Left ventricle myocardium superior (tissue), 1 donor: ENCODE measurements around the gene LAMC3. TPM values are rescaled to one million over a fixed set of nuclear protein-coding genes. Genes with fewer than 3 reads are reported as not detected.

Experiments
- ATAC-seq: fragments of 200-7000 bp; cut with Tn5 transposase; one replicate; pipeline ENCODE4 v1.9.1; 2020; ENCODE audit warnings: mild to moderate bottlenecking, moderate library complexity
- DNase-seq: peaks from one replicate; pipeline ENCODE4 v3.0.0-alpha.2; 2020
- intact Hi-C: fragments of 100-400 bp; cut with micrococcal nuclease; formaldehyde crosslinking; loops from one replicate; pipeline ENCODE4 v1.11.0; 2022
- total RNA-seq: library from RNA; stranded (reverse); fragmentation: NEBNext Ultra II Directional; extraction: Animal tissue kit (Norgen Biotek cat#: 25700); gene quantifications from one replicate; pipeline ENCODE4 v1.2.1, GENCODE V29; 2021
- donor health status: DM: no; HTN: yes; CAD: no; lungs with severe emphysema.

LAMC3 gene
- total RNA-seq, 1 donor from 2014 or later: 0.07 TPM

- intact Hi-C loops: no loop called here
- DNase-seq (no peak), ATAC-seq (no peak)
These were observed 75.8 kb downstream of the LAMC3 start for GRCh38 chr9:131084661-131085369.

GRCh38 chr9:131085370-131086122, 76.6 kb downstream of the LAMC3 start:
- no peak for DNase-seq
- no peak for ATAC-seq
- intact Hi-C loops: no loop called here

DNA sequence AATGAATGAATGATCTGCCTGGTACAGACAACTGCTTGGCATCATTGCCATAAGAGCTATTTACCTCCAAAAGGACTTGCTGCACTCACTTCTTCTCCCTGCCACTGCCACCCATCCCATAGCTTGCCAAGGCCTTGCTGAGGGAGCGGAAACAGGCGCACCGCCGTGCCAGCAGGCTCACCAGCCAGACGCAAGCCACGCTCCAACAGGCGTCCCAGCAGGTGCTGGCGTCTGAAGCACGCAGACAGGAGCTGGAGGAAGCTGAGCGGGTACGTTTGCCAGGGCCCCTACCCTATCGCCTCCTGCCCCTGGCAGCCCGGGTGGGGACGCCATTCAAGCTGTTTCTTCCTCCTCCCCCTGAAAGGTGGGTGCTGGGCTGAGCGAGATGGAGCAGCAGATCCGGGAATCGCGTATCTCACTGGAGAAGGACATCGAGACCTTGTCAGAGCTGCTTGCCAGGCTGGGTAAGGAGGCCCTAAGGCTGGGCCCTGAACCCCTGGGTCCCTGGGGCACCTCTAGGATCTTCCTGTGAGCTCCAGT, 78.5 kb downstream of the LAMC3 start:
- DNase-seq (no peak), ATAC-seq (no peak)
- intact Hi-C loops: no loop called here

DNA sequence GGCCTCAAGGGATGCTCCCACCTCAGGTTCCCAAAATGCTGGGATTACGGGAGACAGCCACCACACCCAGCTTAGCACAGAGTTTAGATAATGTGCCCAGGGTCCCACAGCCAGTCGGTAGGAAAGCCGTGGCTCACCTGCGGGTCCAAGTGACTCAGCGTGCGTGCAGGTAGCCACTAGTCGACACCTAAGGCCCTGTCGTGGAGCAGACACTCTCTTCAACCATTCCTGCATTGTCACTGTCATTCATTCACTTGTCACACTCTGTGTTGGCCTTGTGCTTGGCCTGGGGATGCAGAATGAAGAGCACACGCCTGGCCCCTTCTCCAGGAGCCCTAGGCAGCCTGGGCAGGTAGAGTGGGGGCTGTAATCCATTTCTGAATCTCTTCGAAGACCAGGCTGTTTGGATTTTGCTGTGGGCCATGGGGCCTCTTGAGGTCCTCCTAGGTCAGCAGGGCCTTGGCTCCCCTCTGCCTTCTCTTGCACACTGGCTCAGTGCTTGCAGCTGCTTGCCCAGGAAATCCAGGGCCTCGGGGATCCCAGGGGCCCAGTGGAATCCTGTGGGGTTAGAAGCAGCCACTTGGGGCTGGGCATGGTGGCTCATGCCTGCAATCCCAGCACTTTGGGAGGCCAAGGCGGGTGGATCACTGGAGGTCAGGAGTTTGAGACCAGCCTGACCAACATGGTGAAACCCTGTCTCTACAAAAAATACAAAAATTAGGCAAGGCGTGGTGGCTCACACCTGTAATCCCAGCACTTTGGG, 81.2 kb downstream of the LAMC3 start:
- DNase-seq (no peak), ATAC-seq (no peak)
- intact Hi-C loops: no loop called here

DNA sequence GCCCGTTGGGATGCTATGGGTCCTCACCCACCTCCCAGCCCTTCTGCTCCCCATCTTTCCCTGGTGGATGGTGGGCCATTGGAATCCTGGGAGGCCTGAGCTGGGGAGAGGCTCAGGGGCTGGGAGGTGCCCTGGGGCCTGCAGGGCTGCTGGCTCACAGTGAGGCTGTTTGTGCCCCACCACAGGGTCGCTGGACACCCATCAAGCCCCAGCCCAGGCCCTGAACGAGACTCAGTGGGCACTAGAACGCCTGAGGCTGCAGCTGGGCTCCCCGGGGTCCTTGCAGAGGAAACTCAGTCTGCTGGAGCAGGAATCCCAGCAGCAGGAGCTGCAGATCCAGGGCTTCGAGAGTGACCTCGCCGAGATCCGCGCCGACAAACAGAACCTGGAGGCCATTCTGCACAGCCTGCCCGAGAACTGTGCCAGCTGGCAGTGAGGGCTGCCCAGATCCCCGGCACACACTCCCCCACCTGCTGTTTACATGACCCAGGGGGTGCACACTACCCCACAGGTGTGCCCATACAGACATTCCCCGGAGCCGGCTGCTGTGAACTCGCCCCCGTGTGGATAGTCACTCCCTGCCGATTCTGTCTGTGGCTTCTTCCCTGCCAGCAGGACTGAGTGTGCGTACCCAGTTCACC, 82.5 kb downstream of the LAMC3 start:
- intact Hi-C loops: no loop called here
- DNase-seq: no peak
- no peak for ATAC-seq

GRCh38 chr9:131092030-131092429, 83.1 kb downstream of the LAMC3 start:
- no peak for DNase-seq

DNA sequence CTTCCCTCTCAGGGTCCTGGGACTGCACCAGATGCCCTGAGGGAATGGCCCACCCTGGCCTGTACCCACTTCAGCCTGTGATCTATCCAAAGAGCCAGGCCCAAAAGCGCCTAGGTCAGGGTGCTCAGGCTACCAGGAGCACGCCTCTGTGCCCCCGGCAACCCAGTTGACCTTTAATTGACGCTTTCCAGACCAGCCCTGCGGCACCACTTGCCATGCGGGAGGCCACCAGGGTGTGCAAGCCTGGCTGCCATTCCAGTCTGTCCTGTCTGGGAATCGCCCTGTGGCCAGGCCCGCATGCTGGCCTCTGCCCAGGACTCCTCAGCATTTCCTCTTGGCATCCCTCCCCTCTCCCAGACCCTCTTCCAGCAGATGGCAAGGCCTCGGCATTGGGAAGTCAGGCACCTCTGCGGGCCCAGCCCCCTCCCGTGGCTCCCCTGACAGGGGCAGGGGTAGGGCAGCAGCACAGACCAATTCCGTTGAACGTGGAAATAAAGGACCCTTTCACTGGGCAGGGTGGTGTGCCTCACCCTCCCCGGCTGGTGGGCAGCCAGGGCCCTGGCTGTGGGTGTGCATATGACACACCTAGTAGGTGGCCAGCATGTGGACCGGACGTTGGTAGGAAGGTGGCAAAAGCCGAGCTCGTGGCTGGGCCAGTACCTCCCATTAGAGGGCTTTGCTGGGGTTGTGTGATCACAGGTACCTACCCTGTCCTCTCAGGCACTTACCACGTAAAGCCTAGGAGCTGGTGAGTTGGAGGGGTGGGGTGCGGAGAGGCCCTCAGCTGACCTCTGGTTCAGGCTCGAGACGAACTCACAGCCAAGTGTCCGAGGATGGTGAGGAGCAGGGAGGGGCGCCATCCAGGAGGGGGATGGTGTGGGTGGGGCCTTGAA, 83.8 kb downstream of the LAMC3 start:
- ATAC-seq (no peak), DNase-seq (no peak)
- intact Hi-C loops: no loop called here

More at GRCh38 chr9:131092030-131092429, 83.1 kb downstream of the LAMC3 start:
- no peak for ATAC-seq
- intact Hi-C loops: no loop called here

GRCh38 chr9:131094015-131094414, 85.0 kb downstream of the LAMC3 start:
- DNase-seq (no peak), ATAC-seq (no peak)
- intact Hi-C loops: no loop called here

DNA sequence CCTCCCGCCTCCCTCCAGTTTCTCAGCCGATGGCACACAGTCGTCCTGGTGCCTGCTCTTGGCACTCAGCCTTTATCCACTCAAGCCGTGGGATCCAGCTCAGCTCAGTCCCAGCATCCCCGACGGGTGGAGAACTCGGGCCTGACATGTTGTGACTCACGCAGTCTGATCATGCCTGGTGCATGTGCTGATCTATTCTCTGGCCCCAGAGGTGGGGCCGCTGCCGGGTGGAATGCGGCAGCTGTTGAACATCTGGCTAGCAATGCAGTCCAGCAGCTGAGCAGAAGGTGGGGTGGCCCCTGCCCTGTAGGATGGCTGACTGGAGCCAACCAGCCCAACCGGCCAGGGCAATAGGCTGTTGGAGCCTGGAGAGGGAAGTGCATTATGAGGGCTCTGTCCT, 85.6 kb downstream of the LAMC3 start:
- peak; percentile 71 for DNase-seq
- ATAC-seq: peak; percentile 73
- intact Hi-C loops: no loop called here

DNA sequence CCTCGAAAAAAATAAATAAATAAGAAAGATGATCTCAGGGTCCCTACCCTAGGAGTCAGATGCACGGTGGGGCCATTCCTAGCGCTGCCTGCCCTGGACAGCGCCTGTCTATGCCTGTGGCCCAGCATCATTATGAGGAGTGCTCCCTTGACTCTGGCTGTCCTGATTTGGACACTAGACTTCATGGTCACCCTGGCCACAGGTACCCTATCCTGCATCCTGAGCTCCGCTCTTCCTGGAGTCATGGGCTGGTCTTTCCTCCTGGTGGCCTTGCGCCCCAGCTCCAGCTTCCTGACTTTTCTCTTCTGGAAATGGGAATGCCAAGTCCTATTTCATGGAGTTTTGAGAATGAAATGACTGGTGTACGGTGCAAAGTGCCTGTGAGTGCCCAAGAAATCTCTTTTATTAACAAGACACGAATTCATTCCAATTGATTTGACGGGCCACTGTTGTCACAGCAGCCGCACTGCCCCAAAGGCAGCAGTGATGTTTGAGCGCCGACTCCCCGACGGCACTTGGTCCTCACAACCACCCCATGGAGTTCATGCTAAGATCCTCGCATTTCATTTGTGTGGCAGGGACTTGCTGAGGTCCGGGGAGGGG, 86.8 kb downstream of the LAMC3 start:
- intact Hi-C loops: no loop called here
- ATAC-seq: no peak

GRCh38 chr9:131096269-131097125, 87.5 kb downstream of the LAMC3 start, which contains the start of gene AIF1L:
Gene AIF1L (plus strand): TSS chr9:131096531. CDS start chr9:131096630, 99 bp downstream.
- ATAC-seq: peak; percentile 43
- intact Hi-C loops: no loop called here
- DNase-seq: peak; percentile 67

More for the DNA sequence above, 86.8 kb downstream of the LAMC3 start:
- no peak for DNase-seq

GRCh38 chr9:131097126-131097947, 88.4 kb downstream of the LAMC3 start:
- DNase-seq: peak; percentile 40
- ATAC-seq: no peak
- intact Hi-C loops: no loop called here

DNA sequence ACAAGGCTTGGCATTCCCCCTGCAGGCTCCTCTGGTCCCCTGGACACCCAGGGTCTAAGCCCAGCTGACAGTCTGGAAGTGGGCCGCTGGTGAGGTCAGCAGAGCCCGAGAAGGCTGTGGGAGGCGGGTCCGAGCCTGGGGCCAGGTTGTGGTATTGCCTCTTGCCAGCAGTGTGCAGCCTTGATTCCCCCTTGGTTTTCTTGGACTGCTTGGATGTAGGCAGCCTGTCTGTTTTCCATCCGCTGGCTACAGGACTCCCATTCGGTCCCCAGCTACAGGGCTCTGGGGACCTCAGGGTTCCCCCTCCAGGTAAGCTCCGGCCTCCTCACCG, 88.9 kb downstream of the LAMC3 start:
- ATAC-seq (peak; percentile 39), DNase-seq (peak; percentile 68)
- intact Hi-C loops: no loop called here

GRCh38 chr9:131098391-131099101, 89.6 kb downstream of the LAMC3 start:
- intact Hi-C loops: no loop called here
- DNase-seq: no peak

GRCh38 chr9:131099102-131099606, 90.2 kb downstream of the LAMC3 start:
- DNase-seq (no peak), ATAC-seq (no peak)
- intact Hi-C loops: no loop called here

More at GRCh38 chr9:131098391-131099101, 89.6 kb downstream of the LAMC3 start:
- ATAC-seq: peak; percentile 5
